SK-N-SH (cell line): Measurements from ENCODE around the gene RAPGEF6. TPM values are rescaled to one million over a fixed set of nuclear protein-coding genes. Genes with fewer than 3 reads are reported as not detected.

ENCODE experiments used
- CTCF ChIA-PET: fragments of 300-600, 350-600 bp; formaldehyde crosslinking; extraction: SDS; loops from one replicate; lab custom pipeline; 2021; lab: Yijun Ruan, JAX
- POLR2A ChIA-PET: fragments of 350-600 bp; sonication (Branson Sonifier 250); formaldehyde crosslinking; extraction: SDS; loops from one replicate; lab custom pipeline; 2020; ENCODE audit warnings: antibody characterized with exemption, inconsistent platforms; lab: Yijun Ruan, JAX
- DNase-seq: peaks from one replicate; pipeline ENCODE4 v3.0.0; 2012
- H2AFZ ChIP-seq: fragments of 200-600 bp; sonication (generic); 2 replicates; pipeline ENCODE4 v1.8.1; 2016; ENCODE audit warnings: antibody characterized with exemption, mild to moderate bottlenecking, low read depth
- H3F3A ChIP-seq: fragments of 200-600 bp; sonication (generic); replicated peaks from 2 replicates; pipeline ENCODE3; 2016; ENCODE audit warnings: antibody characterized with exemption, mild to moderate bottlenecking; ENCODE audit not compliant: insufficient read depth
- H3K27ac ChIP-seq, 2 experiments: fragments of 200-500 bp in 1 of 2; fragments of 200-600 bp in 1 of 2; sonication (Bioruptor generic) in 1 of 2; sonication (generic), shearing (Covaris generic) in 1 of 2; 2 replicates each; pipeline versions ENCODE4 v1.5.1 to v1.6.1; 2014 to 2016; ENCODE audit warnings: low read depth in 2 of 2, inconsistent platforms in 1 of 2, low read length in 1 of 2, mild to moderate bottlenecking in 1 of 2, mixed read lengths in 1 of 2
- H3K27me3 ChIP-seq: fragments of 200-600 bp; sonication (generic), shearing (Covaris generic); 2 replicates; pipeline ENCODE4 v1.6.1; 2016; ENCODE audit warnings: mixed run types; ENCODE audit not compliant: insufficient read depth
- H3K36me3 ChIP-seq, 2 experiments: fragments of 200-500 bp in 1 of 2; fragments of 200-600 bp in 1 of 2; sonication (Bioruptor generic) in 1 of 2; sonication (generic) in 1 of 2; replicated peaks in 1 of 2; 2 replicates each; pipeline versions ENCODE3 to v1.5.1; 2014 to 2016; ENCODE audit warnings: low read length in 1 of 2, mild to moderate bottlenecking in 1 of 2; ENCODE audit not compliant: insufficient read depth in 2 of 2, control insufficient read depth in 1 of 2
- H3K4me1 ChIP-seq, 2 experiments: fragments of 200-500 bp in 1 of 2; fragments of 200-600 bp in 1 of 2; sonication (Bioruptor generic) in 1 of 2; sonication (generic), shearing (Covaris generic) in 1 of 2; 2 replicates each; pipeline versions ENCODE4 v1.5.1 to v1.6.1; 2014 to 2016; ENCODE audit warnings: low read depth in 1 of 2, low read length in 1 of 2, mixed run types in 1 of 2; ENCODE audit not compliant: insufficient read depth in 2 of 2, control insufficient read depth in 1 of 2
- H3K4me2 ChIP-seq: fragments of 200-600 bp; sonication (generic), shearing (Covaris generic); 2 replicates; pipeline ENCODE4 v1.6.1; 2017; ENCODE audit warnings: mixed run types
- H3K4me3 ChIP-seq, 2 experiments: fragments of 200-500 bp in 1 of 2; fragments of 200-600 bp in 1 of 2; sonication (Bioruptor generic) in 1 of 2; sonication (generic), shearing (Covaris generic) in 1 of 2; 2 replicates each; pipeline versions ENCODE4 v1.5.1 to v1.8.1; 2014 to 2016; ENCODE audit warnings: low read depth in 2 of 2, inconsistent platforms in 1 of 2, low read length in 1 of 2, mild to moderate bottlenecking in 1 of 2, mixed read lengths in 1 of 2, moderate library complexity in 1 of 2
- H3K79me2 ChIP-seq: fragments of 200-600 bp; sonication (generic); 2 replicates; pipeline ENCODE4 v1.8.1; 2017; ENCODE audit warnings: mild to moderate bottlenecking; ENCODE audit not compliant: insufficient read depth
- H3K9ac ChIP-seq: fragments of 200-600 bp; sonication (generic); 2 replicates; pipeline ENCODE4 v1.6.1; 2017; ENCODE audit warnings: mixed run types
- H3K9me2 ChIP-seq: fragments of 200-600 bp; sonication (generic); 2 replicates; pipeline ENCODE4 v1.6.1; 2017; ENCODE audit warnings: mixed run types
- H3K9me3 ChIP-seq: fragments of 200-600 bp; sonication (generic); 2 replicates; pipeline ENCODE4 v1.6.1; 2017; ENCODE audit warnings: mixed run types, mild to moderate bottlenecking, moderate library complexity
- H4K20me1 ChIP-seq: fragments of 200-600 bp; sonication (generic); 2 replicates; pipeline ENCODE4 v1.6.1; 2017; ENCODE audit warnings: mild to moderate bottlenecking, mixed run types; ENCODE audit not compliant: insufficient read depth
- FOSL2 ChIP-seq: IDR thresholded peaks from 2 replicates; pipeline ENCODE4 v1.4.0; 2012; ENCODE audit warnings: low read depth, mild to moderate bottlenecking, moderate library complexity, borderline replicate concordance
- FOXM1 ChIP-seq: IDR thresholded peaks from 2 replicates; pipeline ENCODE4 v1.4.0; 2012; ENCODE audit warnings: low read depth, mild to moderate bottlenecking
- JUND ChIP-seq: IDR thresholded peaks from 2 replicates; pipeline ENCODE4 v1.4.0; 2012
- SMC3 ChIP-seq: IDR thresholded peaks from 2 replicates; pipeline ENCODE4 v1.6.1; 2012; ENCODE audit warnings: low read depth, low read length, improper control_type of control experiment
- TAF1 ChIP-seq: IDR thresholded peaks from 2 replicates; pipeline ENCODE4 v1.6.1; 2012; ENCODE audit warnings: low read depth, mild to moderate bottlenecking, low read length, moderate library complexity, borderline replicate concordance
- TCF12 ChIP-seq: IDR thresholded peaks from 2 replicates; pipeline ENCODE4 v1.4.0; 2012
- WGBS: methylation state at CpG from one replicate; pipeline ENCODE4 v1.1.6; 2017; ENCODE audit warnings: low lambda C conversion rate; 5-methylcytosine and 5-hydroxymethylcytosine counted together
- polyA plus RNA-seq, 3 experiments: library from polyadenylated mRNA; depleted of rRNA; stranded (reverse); fragments of >200 nt; gene quantifications; 2 replicates each; pipeline ENCODE4 v1.2.3, GENCODE V29; 2012
- TF ChIP-seq, protein P1 (sequence below): IDR thresholded peaks from 2 replicates; pipeline ENCODE4 v1.4.0; 2012; ENCODE audit warnings: low read depth, borderline replicate concordance
- TF ChIP-seq, protein P2 (sequence below): IDR thresholded peaks from 2 replicates; pipeline ENCODE4 v1.6.1; 2012; ENCODE audit warnings: mild to moderate bottlenecking, low read depth, low read length, moderate library complexity
- TF ChIP-seq, protein P3 (sequence below): IDR thresholded peaks from 2 replicates; pipeline ENCODE4; 2012

RAPGEF6 gene
- polyA plus RNA-seq, 1 of the 3 experiments (the other 2 are of a cell fraction), result 2.9 TPM

DNA sequence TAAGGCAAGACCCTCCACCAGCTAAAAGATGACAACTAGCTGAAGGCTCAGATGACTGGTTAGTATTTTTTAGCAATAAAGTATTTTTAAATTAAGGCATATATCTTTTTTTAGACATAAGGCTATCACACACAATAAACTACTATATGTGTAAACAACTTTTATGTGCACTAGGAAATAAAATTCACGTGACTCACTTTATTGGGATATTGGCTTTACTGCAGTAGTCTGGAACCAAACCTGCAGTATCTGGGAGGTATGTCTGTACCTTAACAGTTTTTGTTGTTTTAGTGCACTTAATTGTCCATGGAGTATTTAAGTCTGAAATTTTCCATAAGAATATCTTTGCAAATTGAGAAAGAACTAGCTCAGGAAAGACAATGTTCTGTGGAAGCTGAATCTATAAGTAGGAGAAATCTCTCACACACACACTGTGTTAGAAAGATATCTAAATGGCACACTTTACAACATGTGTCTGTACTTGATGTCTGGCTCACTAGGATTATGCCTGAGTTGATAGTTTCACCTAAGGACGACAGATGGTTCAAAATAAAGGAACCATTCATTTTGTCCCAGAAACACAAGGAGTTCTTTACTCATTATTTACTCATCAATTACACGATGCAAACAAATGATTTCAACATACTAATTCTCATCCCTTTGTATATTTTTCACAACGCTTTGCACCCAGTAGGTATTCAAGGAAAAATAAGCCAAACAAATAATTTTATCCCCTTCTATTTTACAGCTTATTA lies 4.6 kb downstream of the RAPGEF6 start:
- H3K36me3 ChIP-seq, result no peaks in the 10 kb centered on the region
- H3K27me3 ChIP-seq, result no peaks in the 10 kb centered on the region
- TF ChIP-seq TAF1 (no peak), FOXM1 (no peak), SMC3 (no peak)
- TF ChIP-seq, protein P1, sequence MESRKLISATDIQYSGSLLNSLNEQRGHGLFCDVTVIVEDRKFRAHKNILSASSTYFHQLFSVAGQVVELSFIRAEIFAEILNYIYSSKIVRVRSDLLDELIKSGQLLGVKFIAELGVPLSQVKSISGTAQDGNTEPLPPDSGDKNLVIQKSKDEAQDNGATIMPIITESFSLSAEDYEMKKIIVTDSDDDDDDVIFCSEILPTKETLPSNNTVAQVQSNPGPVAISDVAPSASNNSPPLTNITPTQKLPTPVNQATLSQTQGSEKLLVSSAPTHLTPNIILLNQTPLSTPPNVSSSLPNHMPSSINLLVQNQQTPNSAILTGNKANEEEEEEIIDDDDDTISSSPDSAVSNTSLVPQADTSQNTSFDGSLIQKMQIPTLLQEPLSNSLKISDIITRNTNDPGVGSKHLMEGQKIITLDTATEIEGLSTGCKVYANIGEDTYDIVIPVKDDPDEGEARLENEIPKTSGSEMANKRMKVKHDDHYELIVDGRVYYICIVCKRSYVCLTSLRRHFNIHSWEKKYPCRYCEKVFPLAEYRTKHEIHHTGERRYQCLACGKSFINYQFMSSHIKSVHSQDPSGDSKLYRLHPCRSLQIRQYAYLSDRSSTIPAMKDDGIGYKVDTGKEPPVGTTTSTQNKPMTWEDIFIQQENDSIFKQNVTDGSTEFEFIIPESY, result no peak
- no peak overlapping the region for H3K4me3 ChIP-seq
- no peak overlapping the region for H3K4me2 ChIP-seq
- H3K9ac ChIP-seq, result no peak overlapping the region
- no peak overlapping the region for H2AFZ ChIP-seq
- peaks cover 5% of the 10 kb centered on the region; the same call in 1 of the 2 replicates for H4K20me1 ChIP-seq
- no peak overlapping the region for H3K27ac ChIP-seq
- no peak for DNase-seq
- peaks cover 0 to 5% of the 10 kb centered on the region in 2 experiments; a peak in 2 of 4 replicates for H3K4me1 ChIP-seq
- no peaks in the 10 kb centered on the region for H3K9me3 ChIP-seq
- ChIA-PET CTCF (interaction anchor here (0.9 to 2.1 kb wide), 2 partner anchors 16 to 41 kb away, joined by 3 to 11 read pairs; no protein-coding TSS in a partner anchor), POLR2A (no interaction called here)
- 61% methylated on average over 4 of the region's 4 CpGs for WGBS
- H3K79me2 ChIP-seq, result peaks cover 96% of the 10 kb centered on the region
- H3F3A ChIP-seq, result peaks cover 12% of the 10 kb centered on the region
- H3K9me2 ChIP-seq, result no peaks in the 10 kb centered on the region

DNA sequence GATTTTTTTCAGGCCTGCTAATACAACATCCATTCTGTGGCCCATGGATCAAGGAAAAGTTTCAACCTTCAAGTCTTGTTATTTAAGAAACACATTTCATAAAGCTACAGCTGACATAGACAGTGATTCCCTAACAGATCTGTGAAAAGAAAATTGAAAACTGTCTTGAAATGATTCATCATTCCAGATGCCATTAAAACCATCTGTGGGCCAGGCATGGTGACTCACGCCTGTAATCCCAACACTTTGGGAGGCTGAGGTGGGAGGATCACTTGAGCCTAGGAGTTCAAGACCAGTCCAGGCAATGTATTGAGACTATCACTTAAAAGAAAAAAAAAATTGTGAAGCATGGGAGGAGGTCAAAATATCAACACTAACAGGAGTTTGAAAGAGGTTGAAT lies 6.0 kb downstream of the RAPGEF6 start:
- Histone ChIP-seq H3K9ac (no peak overlapping the region), H4K20me1 (peaks cover 5% of the 10 kb centered on the region; the same call in 1 of the 2 replicates), H3F3A (peaks cover 7% of the 10 kb centered on the region), H3K27ac (peak overlapping the region in 1 of 2 experiments; percentile 24; a peak in 1 of 4 replicates), H3K4me3 (no peak overlapping the region), H3K36me3 (no peaks in the 10 kb centered on the region), H3K9me2 (no peaks in the 10 kb centered on the region), H2AFZ (no peak overlapping the region), H3K4me2 (no peak overlapping the region), H3K79me2 (peaks cover 100% of the 10 kb centered on the region), H3K4me1 (peaks cover 0 to 5% of the 10 kb centered on the region in 2 experiments; a peak in 2 of 4 replicates), H3K27me3 (no peaks in the 10 kb centered on the region), H3K9me3 (no peaks in the 10 kb centered on the region)
- no peak for DNase-seq
- ChIA-PET POLR2A (no interaction called here), CTCF (interaction anchor here (2.1 kb wide), 1 partner anchor 39 kb away, joined by 11 read pairs; no protein-coding TSS in a partner anchor)
- 18% methylated on average over 1 of the region's 1 CpG for WGBS
- TF ChIP-seq FOSL2 (peak; percentile 85), TCF12 (peak; percentile 91), JUND (peak; percentile 71; the same call in 1 of the 2 replicates)
- TF ChIP-seq, protein P2, sequence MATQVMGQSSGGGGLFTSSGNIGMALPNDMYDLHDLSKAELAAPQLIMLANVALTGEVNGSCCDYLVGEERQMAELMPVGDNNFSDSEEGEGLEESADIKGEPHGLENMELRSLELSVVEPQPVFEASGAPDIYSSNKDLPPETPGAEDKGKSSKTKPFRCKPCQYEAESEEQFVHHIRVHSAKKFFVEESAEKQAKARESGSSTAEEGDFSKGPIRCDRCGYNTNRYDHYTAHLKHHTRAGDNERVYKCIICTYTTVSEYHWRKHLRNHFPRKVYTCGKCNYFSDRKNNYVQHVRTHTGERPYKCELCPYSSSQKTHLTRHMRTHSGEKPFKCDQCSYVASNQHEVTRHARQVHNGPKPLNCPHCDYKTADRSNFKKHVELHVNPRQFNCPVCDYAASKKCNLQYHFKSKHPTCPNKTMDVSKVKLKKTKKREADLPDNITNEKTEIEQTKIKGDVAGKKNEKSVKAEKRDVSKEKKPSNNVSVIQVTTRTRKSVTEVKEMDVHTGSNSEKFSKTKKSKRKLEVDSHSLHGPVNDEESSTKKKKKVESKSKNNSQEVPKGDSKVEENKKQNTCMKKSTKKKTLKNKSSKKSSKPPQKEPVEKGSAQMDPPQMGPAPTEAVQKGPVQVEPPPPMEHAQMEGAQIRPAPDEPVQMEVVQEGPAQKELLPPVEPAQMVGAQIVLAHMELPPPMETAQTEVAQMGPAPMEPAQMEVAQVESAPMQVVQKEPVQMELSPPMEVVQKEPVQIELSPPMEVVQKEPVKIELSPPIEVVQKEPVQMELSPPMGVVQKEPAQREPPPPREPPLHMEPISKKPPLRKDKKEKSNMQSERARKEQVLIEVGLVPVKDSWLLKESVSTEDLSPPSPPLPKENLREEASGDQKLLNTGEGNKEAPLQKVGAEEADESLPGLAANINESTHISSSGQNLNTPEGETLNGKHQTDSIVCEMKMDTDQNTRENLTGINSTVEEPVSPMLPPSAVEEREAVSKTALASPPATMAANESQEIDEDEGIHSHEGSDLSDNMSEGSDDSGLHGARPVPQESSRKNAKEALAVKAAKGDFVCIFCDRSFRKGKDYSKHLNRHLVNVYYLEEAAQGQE, result no peak
- TF ChIP-seq, protein P3, sequence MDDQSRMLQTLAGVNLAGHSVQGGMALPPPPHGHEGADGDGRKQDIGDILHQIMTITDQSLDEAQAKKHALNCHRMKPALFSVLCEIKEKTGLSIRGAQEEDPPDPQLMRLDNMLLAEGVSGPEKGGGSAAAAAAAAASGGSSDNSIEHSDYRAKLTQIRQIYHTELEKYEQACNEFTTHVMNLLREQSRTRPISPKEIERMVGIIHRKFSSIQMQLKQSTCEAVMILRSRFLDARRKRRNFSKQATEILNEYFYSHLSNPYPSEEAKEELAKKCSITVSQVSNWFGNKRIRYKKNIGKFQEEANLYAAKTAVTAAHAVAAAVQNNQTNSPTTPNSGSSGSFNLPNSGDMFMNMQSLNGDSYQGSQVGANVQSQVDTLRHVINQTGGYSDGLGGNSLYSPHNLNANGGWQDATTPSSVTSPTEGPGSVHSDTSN, result peak; percentile 73
